WERI-Rb-1 (cell line): ENCODE measurements around the gene HMCN2.

ENCODE experiments used
- DNase-seq: peaks from one replicate; pipeline ENCODE4 v3.0.0-alpha.2; 2020
- H3K27ac ChIP-seq: fragments of 250-450 bp; sonication (Bioruptor Pico); 2 replicates; pipeline ENCODE4 v1.5.1; 2020; ENCODE audit warnings: mild to moderate bottlenecking, moderate library complexity
- H3K27me3 ChIP-seq: fragments of 250-450 bp; sonication (Bioruptor Pico); 2 replicates; pipeline ENCODE4 v1.5.1; 2021; ENCODE audit warnings: mild to moderate bottlenecking, low read depth, moderate library complexity; ENCODE audit not compliant: insufficient read depth, severe bottlenecking
- H3K36me3 ChIP-seq: fragments of 250-450 bp; sonication (Bioruptor Pico); 2 replicates; pipeline ENCODE4 v1.5.1; 2020; ENCODE audit warnings: mild to moderate bottlenecking, moderate library complexity
- H3K4me3 ChIP-seq: 2 replicates; pipeline ENCODE4 v1.5.1; 2011; ENCODE audit warnings: low read depth, mild to moderate bottlenecking, control low read depth, low read length
- H3K9me3 ChIP-seq: fragments of 250-450 bp; sonication (Bioruptor Pico); 2 replicates; pipeline ENCODE4 v1.5.1; 2021; ENCODE audit warnings: mild to moderate bottlenecking, moderate library complexity; ENCODE audit not compliant: severe bottlenecking
- TF ChIP-seq, protein P1 (sequence below): IDR thresholded peaks from 2 replicates; pipeline ENCODE4 v1.5.1; 2011; ENCODE audit warnings: low read depth, mild to moderate bottlenecking, control low read depth, inconsistent platforms, low read length

HMCN2 gene

DNA sequence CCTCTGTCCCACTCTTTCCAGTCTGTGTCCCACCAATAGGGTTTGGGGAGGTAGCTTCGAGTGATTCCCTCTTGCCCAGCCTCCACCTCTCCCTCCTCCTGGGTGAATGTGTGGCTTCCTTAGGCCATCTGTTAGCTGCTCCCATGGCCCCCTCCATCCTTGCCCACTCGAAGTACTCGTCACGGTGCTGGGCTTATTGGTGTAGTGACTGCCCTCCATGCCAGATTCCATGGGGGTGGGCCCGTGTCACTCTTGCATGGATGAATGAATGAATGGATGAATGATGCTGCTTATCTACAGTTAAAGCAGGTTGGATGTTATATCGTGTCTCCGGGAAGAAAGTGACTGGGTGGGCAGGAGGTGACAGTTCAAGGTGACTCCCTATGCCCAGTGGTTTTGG lies 19.1 kb downstream of the HMCN2 start:
- Histone ChIP-seq H3K27me3 (no peaks in the 10 kb centered on the region), H3K36me3 (no peaks in the 10 kb centered on the region), H3K4me3 (no peak overlapping the region), H3K9me3 (no peaks in the 10 kb centered on the region), H3K27ac (no peak overlapping the region)
- DNase-seq = no peak
- TF ChIP-seq, protein P1, sequence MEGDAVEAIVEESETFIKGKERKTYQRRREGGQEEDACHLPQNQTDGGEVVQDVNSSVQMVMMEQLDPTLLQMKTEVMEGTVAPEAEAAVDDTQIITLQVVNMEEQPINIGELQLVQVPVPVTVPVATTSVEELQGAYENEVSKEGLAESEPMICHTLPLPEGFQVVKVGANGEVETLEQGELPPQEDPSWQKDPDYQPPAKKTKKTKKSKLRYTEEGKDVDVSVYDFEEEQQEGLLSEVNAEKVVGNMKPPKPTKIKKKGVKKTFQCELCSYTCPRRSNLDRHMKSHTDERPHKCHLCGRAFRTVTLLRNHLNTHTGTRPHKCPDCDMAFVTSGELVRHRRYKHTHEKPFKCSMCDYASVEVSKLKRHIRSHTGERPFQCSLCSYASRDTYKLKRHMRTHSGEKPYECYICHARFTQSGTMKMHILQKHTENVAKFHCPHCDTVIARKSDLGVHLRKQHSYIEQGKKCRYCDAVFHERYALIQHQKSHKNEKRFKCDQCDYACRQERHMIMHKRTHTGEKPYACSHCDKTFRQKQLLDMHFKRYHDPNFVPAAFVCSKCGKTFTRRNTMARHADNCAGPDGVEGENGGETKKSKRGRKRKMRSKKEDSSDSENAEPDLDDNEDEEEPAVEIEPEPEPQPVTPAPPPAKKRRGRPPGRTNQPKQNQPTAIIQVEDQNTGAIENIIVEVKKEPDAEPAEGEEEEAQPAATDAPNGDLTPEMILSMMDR = no peak

DNA sequence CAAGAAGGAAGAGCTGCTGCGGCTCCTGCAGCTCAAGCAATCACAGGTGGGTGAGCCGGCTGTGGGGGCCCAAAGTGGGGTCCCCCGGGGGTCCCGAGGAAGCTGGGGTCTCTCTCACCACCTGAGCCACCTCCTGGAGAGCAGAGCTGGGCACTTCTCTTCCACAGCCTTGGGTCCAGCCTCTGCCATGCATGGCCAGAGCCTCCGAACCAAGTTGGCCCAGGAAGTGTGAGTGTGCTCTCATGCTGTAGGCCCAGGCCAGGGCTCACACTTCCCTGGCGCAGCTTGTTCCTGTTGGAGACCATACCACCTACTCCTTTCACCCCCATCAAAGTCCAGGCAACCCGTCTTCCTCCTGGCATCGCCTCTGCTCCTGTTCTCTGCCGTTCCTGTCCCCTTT lies 19.7 kb downstream of the HMCN2 start:
- no peaks in the 10 kb centered on the region for H3K27me3 ChIP-seq
- no peak for DNase-seq
- no peak overlapping the region for H3K27ac ChIP-seq
- no peaks in the 10 kb centered on the region for H3K9me3 ChIP-seq
- TF ChIP-seq, protein P1 = no peak
- H3K4me3 ChIP-seq = no peak overlapping the region
- H3K36me3 ChIP-seq = no peaks in the 10 kb centered on the region

DNA sequence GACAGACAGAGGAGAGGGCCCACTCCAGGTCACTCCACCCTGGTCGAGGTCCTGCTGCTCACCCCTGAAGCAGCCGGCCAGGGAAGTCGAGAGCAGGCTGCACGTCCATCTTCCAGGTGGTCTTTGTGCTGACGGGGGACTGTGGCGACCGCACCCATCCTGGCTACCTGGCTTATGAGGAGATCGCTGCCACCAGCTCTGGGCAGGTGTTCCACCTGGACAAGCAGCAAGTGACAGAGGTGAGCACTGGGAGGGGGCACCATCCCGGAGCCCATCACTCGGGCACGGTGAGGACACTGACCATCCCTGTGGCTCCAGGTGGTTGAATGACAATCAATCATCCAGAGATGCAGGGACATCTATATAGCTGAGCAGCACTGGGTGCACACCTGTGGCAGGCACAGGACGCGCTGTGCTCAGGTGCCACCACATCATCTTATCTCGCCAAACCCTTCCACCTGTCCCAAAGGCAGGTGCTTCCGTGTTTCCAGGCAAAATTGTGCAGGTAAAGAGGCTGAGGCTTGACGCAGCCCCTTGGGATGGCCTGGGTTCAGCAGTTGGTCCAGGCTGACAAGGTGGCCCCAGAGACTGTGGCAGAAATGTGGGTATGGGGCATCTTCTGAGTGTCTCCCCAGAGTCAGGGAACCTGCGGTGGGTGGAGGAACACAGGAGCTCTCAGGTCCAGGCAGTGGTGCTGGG lies 20.7 kb downstream of the HMCN2 start:
- Histone ChIP-seq H3K36me3 (no peaks in the 10 kb centered on the region), H3K9me3 (no peaks in the 10 kb centered on the region), H3K27me3 (no peaks in the 10 kb centered on the region), H3K27ac (no peak overlapping the region), H3K4me3 (no peak overlapping the region)
- DNase-seq = no peak
- TF ChIP-seq, protein P1 = no peak

DNA sequence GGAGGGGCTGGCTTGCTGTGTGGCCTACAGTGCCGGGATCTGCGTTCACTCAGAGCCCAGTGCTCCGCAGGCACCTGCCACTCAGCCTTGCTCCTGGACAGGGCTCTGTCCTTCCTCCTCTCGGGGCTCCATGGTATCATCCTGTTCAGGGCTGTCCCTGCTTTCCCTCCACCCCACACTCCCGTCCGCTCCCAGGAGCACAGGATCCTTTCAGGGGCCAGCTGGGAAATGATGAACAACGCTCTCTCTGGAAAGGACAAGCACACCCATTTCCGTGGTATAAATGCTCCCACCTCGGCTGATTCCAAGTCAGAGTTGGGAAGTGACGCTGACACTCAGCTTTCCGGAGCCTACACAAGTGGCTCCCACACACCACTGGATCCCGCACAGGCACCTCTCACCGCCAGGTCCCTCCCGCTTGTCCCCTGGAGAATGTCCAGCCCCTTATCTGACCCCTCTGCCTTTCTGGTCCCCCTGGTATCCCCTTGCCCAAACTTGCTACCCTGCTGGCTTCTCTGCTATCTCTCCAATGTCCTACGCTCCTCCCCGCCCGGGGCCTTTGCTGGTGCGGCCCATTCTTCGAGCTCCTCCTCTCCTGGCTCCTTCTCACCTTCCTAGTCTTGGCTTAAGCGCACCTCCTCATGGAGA lies 21.3 kb downstream of the HMCN2 start:
- Histone ChIP-seq H3K36me3 (no peaks in the 10 kb centered on the region), H3K4me3 (no peak overlapping the region), H3K9me3 (no peaks in the 10 kb centered on the region), H3K27ac (no peak overlapping the region), H3K27me3 (no peaks in the 10 kb centered on the region)
- DNase-seq = no peak
- TF ChIP-seq, protein P1 = no peak

DNA sequence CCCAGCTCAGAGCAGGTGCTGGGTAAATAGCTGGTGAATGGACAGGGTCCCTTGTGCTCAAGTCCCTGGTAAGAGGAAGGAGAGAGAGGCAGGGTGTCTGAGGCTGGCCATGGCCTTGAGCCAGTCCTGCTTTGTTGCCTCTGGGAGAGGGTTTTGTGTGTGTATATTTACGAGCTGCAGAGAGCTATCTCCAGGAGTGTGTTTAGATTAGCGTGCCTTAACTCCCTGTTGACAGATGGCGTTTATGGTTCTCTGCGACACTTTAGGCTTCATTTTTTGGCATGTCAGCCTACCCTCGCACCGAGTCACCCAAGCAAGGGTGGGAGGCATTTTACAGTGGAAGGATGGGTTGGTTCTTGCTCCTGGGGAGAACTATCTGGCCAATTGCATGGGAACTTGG lies 22.2 kb downstream of the HMCN2 start:
- no peaks in the 10 kb centered on the region for H3K27me3 ChIP-seq
- H3K4me3 ChIP-seq = no peak overlapping the region
- TF ChIP-seq, protein P1 = no peak
- peak; percentile 20 for DNase-seq
- 0 out of 2 replicates have a peak overlapping the region, but pooled peaks have one; percentile 35 for H3K27ac ChIP-seq
- H3K9me3 ChIP-seq = no peaks in the 10 kb centered on the region
- no peaks in the 10 kb centered on the region for H3K36me3 ChIP-seq

DNA sequence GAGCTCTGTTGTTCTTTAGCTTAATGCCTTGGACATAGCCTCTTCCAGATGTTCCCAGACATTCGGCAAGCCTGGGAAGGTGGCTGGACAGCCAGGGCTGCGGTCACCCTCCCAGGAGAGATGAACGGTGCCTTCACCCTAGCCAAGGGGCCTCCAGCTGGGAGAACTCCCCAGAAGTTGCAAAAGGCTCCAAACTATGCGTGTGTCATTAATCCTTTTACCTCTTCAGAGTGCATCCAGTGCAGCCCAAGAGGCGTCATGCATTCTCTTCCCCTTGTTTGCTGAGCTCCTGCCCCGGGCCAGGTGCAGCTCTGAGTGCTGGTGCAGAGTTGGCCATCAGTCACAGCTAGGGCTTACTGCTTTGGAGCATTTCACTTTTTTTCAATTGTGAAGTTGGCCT lies 22.8 kb downstream of the HMCN2 start:
- TF ChIP-seq, protein P1 = no peak
- DNase-seq = no peak
- Histone ChIP-seq H3K9me3 (no peaks in the 10 kb centered on the region), H3K36me3 (no peaks in the 10 kb centered on the region), H3K4me3 (no peak overlapping the region), H3K27me3 (no peaks in the 10 kb centered on the region), H3K27ac (no peak overlapping the region)
